GM15510 (cell line): ENCODE results near the gene ATRIP.

Experiments
- POLR2A ChIP-seq: IDR thresholded peaks from 3 replicates; pipeline ENCODE4 v1.6.1; 2011; ENCODE audit warnings: borderline replicate concordance; ENCODE audit not compliant: insufficient read length; ENCODE audit errors: extremely low read depth

Gene ATRIP

DNA sequence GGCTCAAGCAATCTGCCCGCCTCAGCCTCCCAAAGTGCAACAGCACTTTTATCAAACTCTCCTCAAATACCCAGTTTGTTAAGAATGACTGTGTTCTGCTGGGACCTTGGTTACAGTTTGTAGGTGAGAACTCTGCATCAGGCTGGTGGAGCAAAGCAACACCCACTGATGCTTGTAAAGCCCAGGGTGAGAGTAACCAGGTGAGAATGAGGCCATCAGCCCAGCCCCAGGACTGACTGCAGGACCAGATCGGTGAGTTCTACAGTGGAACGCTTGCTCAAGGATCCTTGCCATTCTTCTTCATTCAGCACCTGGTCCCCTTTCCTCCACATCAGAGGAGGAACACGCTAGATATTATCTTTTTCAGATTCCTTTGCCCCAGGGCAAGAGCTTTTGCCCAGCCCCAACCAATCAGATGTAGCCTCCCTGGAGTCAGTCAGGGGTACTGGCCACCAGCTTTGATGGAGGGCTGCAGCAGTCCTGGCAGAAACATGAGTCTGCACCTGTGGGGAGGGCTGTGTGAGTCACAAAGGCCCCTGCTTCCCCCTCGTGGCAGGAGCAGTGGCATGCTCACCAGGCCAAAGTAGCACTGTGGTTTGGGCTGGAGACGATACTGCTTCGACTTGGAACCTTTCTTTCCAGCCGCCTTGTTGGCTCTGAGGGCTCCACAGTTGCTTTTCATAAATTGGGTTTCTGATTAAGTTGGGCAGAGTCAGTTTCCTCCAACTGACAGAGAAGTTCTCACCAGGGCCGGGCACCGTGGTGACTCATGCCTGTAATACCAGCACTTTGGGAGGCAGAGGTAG, 60.9 kb downstream of the ATRIP start:
- TF ChIP-seq POLR2A = no peak

DNA sequence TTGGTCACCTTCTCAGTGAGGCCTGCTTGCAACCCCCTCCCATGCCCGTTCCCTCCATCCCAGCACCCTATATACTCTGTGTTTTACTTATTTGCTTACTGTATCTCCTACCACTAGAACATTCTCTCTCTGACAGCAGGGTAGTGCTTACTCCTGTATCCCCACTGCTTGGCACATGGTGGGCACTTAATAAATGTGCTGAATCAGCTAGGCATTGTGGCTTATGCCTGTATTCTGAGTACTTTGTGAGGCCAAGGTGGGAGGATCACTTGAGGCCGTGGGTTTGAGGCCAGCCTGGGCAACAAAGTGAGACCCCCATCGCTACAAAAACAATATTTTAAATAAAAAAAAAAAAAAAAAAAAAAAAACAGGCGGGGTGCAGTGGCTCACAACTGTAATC, 65.0 kb downstream of the ATRIP start:
- TF ChIP-seq POLR2A = no peak

DNA sequence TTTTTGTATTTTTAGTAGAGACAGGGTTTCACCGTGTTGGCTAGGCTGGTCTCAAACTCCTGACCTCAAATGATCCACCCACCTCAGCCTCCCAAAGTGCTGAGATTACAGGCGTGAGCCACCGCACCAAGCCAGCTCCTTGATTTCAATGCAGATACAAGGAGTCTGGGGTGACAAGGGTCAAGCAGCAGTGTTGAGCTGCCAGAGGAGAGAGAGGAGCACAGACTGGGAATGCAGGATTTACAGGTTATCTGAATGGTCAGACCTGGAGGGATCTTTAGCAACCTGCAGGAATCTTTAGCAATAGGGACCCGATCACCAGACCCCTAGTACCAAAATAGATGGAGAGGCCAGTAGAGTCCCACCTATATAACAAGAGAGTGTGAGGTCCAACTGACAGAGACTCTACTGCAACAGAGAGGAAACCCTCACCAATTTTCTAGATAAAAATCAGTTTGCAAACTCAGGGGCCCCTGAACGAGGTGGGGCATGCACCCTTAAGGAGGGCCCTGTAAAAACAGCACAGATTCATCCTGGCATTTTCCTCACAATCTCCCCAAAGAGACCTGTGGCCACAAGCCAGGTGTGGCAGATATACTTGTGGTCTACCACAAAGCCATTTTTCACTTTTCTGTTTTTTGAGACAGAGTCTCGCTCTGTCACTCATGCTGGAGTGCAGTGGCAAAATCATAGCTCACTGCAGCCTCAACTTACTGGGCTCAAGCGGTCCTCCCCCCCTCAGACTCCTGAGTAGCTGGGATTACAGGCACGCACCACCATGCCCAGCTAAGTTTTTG, 68.1 kb downstream of the ATRIP start:
- no peak for TF ChIP-seq POLR2A
